IPS-11a (cell line): ENCODE data around the gene ERVW-1.

Experiments used
- H3K4me3 ChIP-seq: one replicate; pipeline ENCODE4 v1.5.1; 2013; ENCODE audit warnings: low read depth, low read length, control low read depth

Gene ERVW-1

DNA sequence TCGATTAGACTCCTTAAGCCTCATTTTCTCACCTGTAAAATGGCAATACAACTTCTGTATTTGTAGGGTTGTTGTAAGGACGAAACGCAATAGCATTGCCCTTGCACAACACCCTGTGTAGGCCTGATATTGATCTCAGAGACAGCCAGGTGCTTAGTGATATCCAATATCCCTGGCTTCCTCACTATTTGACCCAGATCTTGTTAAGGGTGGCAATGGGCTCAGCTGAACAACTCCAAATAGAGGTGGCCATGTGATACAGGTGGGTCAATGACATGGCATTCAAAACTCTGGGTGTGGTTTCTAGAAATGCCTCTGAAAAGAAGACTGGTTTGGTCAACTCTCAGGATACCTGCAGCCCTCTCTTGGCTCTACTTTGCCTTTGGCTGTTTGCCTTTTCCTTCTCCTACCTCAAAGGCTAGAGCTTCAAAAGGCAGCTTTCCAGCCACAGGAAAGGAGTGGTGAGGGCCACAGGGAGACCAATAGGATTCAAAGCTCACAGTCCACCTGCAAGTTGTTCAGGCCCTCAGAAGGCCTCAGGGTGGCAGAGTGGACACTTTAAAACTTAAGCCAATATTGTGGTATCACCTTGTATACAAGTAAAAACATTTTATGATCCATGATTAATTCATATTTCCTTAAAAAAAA lies 45.3 kb downstream of the ERVW-1 start:
- H3K4me3 ChIP-seq, result no peak overlapping the region

DNA sequence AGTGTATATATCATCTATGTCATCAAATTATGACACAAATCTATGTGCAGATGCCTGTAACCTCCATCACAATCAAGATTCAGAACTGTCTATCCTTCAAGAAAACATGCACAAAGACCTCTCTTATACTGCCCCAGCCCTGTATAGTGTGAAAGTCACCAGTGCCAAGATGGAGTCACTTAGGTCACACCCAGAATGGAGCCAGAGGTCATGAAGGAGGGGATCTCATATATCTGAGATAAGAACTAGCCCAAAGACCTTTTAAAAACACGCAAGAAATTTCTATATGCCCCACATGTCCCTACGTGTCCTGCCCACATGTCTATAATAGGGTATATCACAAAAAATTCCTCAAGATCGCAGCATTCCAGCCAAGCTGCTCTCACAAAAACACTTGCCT lies 50.6 kb downstream of the ERVW-1 start:
- no peak overlapping the region for H3K4me3 ChIP-seq

DNA sequence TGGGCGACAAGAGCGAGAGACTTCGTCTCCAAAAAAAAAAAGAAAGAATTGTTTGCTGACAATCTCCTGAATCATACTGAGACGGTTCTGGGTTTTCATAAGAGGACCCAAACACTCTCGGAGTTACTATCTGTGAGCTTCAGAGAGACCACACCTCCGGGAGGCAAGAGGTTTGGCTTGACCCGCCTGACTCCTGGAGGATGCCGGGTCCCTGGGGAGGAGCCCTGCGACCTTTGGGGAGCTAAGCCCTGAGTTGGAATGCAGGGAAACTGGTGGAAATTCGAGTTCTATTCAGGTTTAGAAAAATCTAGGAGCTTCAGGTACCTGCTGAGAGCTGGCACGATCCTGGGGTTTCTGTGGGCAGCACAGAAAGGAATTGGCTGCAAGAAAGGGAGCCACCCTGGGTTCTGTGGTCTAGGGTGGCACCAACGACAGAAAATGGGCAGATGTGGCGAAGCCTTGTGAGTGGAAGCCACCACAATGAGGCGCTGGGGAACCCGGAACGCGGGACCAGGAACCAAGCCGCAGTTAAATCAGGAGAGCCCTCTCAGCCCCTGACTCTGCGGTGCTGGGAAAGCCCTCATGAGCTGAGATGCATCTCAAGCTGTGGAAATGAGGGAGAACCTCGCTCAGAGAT lies 52.3 kb downstream of the ERVW-1 start:
- H3K4me3 ChIP-seq, result no peak overlapping the region

DNA sequence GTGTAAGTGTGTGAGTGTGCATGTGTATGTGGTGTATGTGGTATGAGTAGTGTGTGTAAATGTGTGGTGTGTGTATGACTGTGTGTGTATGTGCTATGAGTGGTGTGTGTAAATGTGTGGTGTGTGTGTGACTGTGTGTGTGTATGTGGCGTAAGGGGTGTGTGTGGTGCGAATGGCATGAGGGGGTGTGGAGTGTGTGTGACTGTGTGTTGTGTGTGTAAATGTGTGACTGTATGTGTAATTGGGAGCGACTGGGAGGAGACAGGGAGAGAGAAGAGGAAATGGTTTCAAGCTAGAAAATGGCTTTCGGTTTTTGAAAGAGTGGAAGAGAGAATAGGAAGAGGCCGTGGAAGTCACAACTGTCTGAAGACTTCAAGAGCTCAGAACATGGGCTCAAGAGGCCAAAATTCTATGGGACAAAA lies 54.0 kb downstream of the ERVW-1 start:
- no peak overlapping the region for H3K4me3 ChIP-seq

DNA sequence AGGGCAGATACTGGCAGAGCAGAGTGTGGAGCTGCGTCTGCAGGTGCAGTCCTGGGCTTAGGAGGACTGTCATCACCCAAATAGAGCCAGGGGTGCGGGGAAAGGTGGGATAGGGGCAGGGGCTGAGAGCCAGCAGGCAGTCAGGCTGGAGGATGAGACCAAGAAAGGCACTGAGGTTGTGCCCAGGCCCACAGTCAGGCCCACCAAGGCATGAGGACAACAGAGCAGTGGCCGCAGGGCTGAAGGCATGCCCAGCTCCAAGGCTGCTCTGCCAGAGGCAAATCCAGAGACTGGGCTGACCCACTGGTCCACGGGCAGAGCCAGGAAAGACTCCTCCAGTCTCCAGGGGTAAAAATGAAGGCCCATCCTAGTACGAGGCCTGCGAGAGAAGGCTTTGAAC lies 54.8 kb downstream of the ERVW-1 start:
- no peak overlapping the region for H3K4me3 ChIP-seq

DNA sequence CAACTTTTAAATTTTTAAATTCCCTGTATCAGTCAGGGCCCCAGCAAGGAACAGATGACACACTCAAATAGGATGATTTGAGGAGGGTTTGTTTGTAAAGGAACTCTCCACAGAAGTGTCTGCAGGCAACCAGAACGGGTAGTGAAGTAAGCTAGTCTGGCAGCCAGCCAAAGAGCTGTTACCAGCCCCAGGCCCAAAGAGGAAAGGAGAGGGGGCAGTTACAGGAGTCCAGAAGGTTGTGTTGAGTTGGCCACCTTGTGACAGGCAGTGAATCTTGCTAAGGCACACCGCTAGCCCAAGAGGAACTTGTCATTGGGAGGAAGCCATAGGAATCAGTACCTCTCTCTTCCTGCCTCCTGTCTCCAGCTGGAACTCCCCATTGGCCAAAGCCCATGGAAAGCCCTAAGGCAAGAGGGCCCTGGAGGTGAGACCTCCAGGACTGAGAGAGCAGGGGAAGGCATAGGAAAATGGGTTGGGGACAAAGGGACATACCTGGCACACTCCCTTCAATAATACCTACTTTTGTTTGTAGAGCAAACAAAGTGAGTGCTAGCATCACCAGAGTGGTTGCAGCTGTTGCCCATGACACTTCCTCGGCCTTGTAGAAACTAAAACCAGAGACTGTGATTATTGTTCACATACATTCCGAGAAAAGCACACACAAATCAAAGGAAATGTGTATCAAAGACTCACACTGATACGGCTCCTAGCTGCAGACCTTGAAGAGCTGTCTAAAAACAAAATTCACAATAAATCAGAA lies 55.9 kb downstream of the ERVW-1 start:
- H3K4me3 ChIP-seq, result no peak overlapping the region
